ENCODE data around the gene NTSR1. TPM values are rescaled to one million over a fixed set of nuclear protein-coding genes. Genes with fewer than 3 reads are reported as not detected.

Gene NTSR1
- total RNA-seq, 2 donors from 2014 or later: 0.74 TPM; not detected in 1

GRCh38 chr20:62787321-62787720, 78.7 kb downstream of the NTSR1 start:
- Histone ChIP-seq H3K9me3 (no peaks in the 10 kb centered on the region), H3K4me3 (no peak overlapping the region), H3K27ac (no peak overlapping the region), H3K27me3 (replicated peaks; ENCODE audit: insufficient read depth) (no peaks in the 10 kb centered on the region), H3K36me3 (no peaks in the 10 kb centered on the region), H3K4me1 (replicated peaks) (no peaks in the 10 kb centered on the region)
- WGBS: 83% methylated on average over 7 of the region's 7 CpGs
- intact Hi-C loops (cut with DNase I): no loop called here
- TF ChIP-seq POLR2A (IDR thresholded peaks at IDR 0.05) (no peak), CTCF (IDR thresholded peaks at IDR 0.05) (no peak), POLR2AphosphoS5 (IDR thresholded peaks at IDR 0.05) (no peak)
- DNase-seq (ENCODE audit: low spot score): no peak

- intact Hi-C loops (cut with DNase I): no loop called here
- TF ChIP-seq CTCF (IDR thresholded peaks at IDR 0.05) (no peak), POLR2AphosphoS5 (IDR thresholded peaks at IDR 0.05) (no peak), POLR2A (IDR thresholded peaks at IDR 0.05) (no peak)
- no peak overlapping the region for H3K27ac ChIP-seq
- no peaks in the 10 kb centered on the region for H3K4me1 ChIP-seq (replicated peaks)
- H3K9me3 ChIP-seq: no peaks in the 10 kb centered on the region
- no peaks in the 10 kb centered on the region for H3K27me3 ChIP-seq (replicated peaks; ENCODE audit: insufficient read depth)
- DNase-seq (ENCODE audit: low spot score): no peak
- H3K36me3 ChIP-seq: no peaks in the 10 kb centered on the region
- no peak overlapping the region for H3K4me3 ChIP-seq
- WGBS: 76% methylated on average over 5 of the region's 5 CpGs
Measured at GRCh38 chr20:62787866-62788265, 79.2 kb downstream of the NTSR1 start.

GRCh38 chr20:62788607-62789006, 80.0 kb downstream of the NTSR1 start:
- no peaks in the 10 kb centered on the region for H3K9me3 ChIP-seq
- TF ChIP-seq POLR2A (IDR thresholded peaks at IDR 0.05) (no peak), CTCF (IDR thresholded peaks at IDR 0.05) (no peak), POLR2AphosphoS5 (IDR thresholded peaks at IDR 0.05) (no peak)
- H3K4me1 ChIP-seq (replicated peaks): no peaks in the 10 kb centered on the region
- WGBS: 74% methylated on average over 15 of the region's 15 CpGs
- no peaks in the 10 kb centered on the region for H3K27me3 ChIP-seq (replicated peaks; ENCODE audit: insufficient read depth)
- H3K4me3 ChIP-seq: no peak overlapping the region
- intact Hi-C loops (cut with DNase I): no loop called here
- H3K27ac ChIP-seq: no peak overlapping the region
- H3K36me3 ChIP-seq: no peaks in the 10 kb centered on the region
- DNase-seq (ENCODE audit: low spot score): no peak

- WGBS: 91% methylated on average over 12 of the region's 12 CpGs
- H3K27ac ChIP-seq: no peak overlapping the region
- no peaks in the 10 kb centered on the region for H3K9me3 ChIP-seq
- H3K4me3 ChIP-seq: no peak overlapping the region
- no peak for TF ChIP-seq POLR2AphosphoS5 (IDR thresholded peaks at IDR 0.05)
- no peak for TF ChIP-seq CTCF (IDR thresholded peaks at IDR 0.05)
- TF ChIP-seq POLR2A (IDR thresholded peaks at IDR 0.05): no peak
- no peaks in the 10 kb centered on the region for H3K27me3 ChIP-seq (replicated peaks; ENCODE audit: insufficient read depth)
- no peaks in the 10 kb centered on the region for H3K4me1 ChIP-seq (replicated peaks)
- intact Hi-C loops (cut with DNase I): loop anchor here (10.0 kb wide), 1 partner anchor 725 kb away; the partner anchor contains the start of gene TAF4
- DNase-seq (ENCODE audit: low spot score): no peak
- no peaks in the 10 kb centered on the region for H3K36me3 ChIP-seq
Measured at GRCh38 chr20:62790075-62790474, 81.4 kb downstream of the NTSR1 start.

- H3K9me3 ChIP-seq: no peaks in the 10 kb centered on the region
Measured at GRCh38 chr20:62791301-62792181, 82.9 kb downstream of the NTSR1 start.

More at GRCh38 chr20:62791301-62792181, 82.9 kb downstream of the NTSR1 start:
- peak; percentile 58 for DNase-seq (ENCODE audit: low spot score)
- 32% methylated on average over 23 of the region's 23 CpGs for WGBS
- Histone ChIP-seq H3K4me3 (no peak overlapping the region), H3K4me1 (replicated peaks) (no peaks in the 10 kb centered on the region), H3K36me3 (no peaks in the 10 kb centered on the region), H3K27ac (no peak overlapping the region), H3K27me3 (replicated peaks; ENCODE audit: insufficient read depth) (no peaks in the 10 kb centered on the region)
- intact Hi-C loops (cut with DNase I): loop anchor here (2.0 to 10.0 kb wide), 2 partner anchors 123 to 727 kb away; partner anchors contain the start of gene TAF4
- TF ChIP-seq POLR2A (IDR thresholded peaks at IDR 0.05) (no peak), POLR2AphosphoS5 (IDR thresholded peaks at IDR 0.05) (peak; percentile 57), CTCF (IDR thresholded peaks at IDR 0.05) (peak; percentile 71 to 95 (median 88))
